NCI-H2171 treated with DMSO at 0.1 percent for 48 hours (cell line): ENCODE results near the gene CELA1.
"Not testable (repeated sequence)": the region's sequence is repeated elsewhere in the genome, so short reads cannot be mapped to it uniquely, and the experiment has no call there.

Experiments used
- DNase-seq: peaks from one replicate; lab custom pipeline; 2025; lab: John Stamatoyannopoulos, UW

CELA1 gene

DNA sequence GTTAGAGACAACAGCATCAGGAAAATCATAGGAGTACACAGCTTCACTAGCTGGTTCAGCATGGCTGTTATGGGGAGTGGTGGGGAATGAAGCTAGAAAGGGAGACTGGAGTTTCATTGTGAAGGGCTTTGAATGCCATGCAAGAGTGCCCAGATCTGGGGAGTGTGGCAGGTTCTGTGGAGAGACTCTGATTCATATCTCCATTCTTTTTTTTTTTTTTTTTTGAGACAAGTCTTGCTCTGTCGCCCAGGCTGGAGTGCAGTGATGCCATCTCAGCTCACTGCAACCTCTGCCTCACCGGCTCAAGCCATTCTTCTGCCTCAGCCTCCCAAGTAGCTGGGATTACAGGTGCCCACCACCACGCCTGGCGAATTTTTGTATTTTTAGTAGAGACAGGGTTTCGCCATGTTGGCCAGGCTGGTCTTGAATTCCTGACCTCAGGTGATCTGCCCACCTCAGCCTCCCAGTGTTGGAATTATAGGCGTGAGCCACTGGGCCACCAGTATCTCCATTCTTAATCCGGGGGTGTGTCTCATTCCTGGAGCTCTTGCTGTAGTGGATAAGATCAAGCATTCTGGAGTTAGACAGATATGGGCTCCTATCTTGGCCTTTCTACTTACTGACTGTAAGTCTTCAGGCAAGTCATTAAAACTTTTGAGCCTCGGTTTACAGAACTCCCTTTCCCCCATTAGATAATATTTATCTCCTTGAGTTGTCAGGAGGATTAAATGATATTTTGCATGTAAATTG, 28.2 kb downstream of the CELA1 start:
- DNase-seq, result not testable (repeated sequence)

DNA sequence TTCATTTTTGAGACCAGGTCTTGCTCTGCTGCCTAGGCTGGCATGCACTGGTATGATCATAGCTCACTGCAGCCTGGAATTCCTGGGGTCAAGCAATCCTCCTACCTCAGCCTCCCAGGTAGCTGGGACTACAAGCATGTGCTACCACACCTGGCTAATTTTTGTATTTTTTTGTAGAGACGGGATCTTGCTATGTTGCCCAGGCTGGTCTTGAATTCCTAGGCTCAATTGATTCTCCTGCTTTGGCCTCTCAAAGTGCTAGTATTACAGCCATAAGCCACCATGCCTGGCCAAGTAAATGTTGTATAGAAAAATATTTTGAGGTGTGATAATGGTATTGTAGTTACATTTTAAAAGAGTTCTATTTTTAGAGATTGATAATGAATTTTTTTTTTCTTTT, 35.1 kb downstream of the CELA1 start:
- no peak for DNase-seq

DNA sequence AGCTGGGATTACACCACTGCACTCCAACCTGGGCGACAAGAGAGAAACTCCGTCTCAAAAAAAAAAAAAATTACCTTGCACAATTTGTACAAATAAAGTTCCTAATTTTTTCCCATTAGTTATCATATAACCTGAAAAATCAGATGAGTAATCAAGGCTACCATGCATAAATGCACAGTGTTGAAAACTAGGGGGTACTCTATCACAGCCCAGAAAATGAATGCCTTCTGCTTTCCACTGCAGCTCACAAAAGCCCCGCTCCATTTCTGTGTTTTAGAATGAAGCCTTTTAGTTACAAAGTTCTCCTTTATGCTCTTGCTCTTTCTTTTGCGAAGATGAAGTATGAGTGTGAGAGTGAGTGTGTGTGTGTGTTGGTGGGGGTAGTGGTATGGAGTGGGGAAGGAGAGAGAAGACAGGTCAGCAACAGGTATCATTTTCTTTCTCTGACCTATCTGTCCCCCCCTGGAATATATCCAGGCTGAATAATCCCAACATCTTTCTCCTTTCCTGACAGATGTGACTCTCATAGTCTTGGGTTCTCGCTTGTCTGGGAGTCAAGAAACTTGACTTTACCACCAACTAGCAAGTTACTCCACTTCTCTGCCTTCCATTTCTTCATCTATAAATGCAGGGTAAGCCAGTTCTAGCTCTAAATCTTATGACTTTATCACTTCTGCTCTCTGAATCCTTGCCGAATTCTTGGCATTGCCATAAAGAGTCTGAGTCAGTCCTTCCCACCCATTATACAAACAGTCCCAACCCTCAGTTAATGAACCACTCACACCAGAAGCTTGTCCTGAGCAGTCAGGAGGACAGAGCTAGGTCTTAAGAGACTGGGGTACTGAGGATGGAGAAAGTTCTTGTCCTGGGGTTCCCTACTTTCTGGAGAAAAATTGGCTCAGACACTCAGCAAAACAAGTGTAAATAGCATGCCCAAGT, 38.6 kb downstream of the CELA1 start:
- no peak for DNase-seq

DNA sequence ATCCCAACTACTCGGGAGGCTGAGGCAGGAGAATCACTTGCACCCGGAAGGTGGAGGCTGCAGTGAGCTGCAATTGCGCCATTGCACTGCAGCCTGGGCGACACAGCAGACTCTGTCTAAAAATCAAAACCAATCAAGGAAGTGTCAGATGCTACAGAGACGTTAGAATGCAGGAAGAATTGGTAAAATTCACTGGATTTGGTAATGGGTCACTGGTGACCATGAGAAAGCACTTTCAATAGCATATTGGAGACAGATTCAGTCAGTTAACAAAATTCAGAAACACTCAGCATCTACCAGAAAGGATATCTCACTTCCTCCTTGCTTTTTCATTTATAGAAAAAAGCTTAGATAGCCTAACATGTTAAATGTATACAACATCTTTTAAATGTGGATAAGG, 40.0 kb downstream of the CELA1 start:
- DNase-seq, result no peak

- not testable (repeated sequence) for DNase-seq
Measured at GRCh38 chr12:51300768-51301167, 45.7 kb downstream of the CELA1 start.

GRCh38 chr12:51295651-51296050, 50.8 kb downstream of the CELA1 start:
- no peak for DNase-seq

DNA sequence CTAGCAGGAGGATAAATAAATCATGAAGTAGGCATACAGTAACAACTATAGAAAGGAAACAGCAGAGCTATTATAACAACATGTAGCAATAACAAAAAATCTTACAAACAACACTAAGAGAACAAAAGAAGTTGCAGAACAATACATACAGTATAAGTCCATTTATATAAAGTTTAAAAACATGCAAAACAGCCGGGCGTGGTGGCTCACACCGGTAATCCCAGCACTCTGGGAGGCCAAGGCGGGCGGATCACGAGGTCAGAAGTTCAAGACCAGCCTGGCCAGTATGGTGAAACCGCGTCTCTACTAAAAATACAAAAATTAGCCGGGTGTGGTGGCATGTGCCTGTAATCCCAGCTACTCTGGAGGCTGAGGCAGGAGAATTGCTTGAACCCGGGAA, 52.4 kb downstream of the CELA1 start:
- not testable (repeated sequence) for DNase-seq

- no peak for DNase-seq
Measured at GRCh38 chr12:51293696-51294095, 52.8 kb downstream of the CELA1 start.

- not testable (repeated sequence) for DNase-seq
Measured at GRCh38 chr12:51291603-51292513, 54.6 kb downstream of the CELA1 start.

DNA sequence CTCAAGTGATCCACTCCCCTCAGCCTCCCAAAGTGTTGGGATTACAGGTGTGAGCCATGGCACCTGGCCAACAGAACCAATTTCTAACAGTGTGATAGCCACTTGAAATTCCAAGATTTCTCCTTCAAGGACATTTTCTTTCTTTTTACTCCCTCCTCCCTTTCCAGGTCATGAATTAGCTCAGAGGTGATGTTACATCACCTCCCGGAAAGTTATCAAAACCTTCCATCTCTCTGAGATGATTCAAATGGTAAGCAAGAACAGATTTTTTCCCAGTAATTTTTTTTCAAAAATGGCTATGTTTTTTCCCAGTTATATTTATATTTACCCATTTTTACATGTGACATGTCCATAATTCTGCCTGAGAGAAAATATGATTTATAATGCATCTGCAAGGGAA, 60.6 kb downstream of the CELA1 start:
- DNase-seq, result no peak

DNA sequence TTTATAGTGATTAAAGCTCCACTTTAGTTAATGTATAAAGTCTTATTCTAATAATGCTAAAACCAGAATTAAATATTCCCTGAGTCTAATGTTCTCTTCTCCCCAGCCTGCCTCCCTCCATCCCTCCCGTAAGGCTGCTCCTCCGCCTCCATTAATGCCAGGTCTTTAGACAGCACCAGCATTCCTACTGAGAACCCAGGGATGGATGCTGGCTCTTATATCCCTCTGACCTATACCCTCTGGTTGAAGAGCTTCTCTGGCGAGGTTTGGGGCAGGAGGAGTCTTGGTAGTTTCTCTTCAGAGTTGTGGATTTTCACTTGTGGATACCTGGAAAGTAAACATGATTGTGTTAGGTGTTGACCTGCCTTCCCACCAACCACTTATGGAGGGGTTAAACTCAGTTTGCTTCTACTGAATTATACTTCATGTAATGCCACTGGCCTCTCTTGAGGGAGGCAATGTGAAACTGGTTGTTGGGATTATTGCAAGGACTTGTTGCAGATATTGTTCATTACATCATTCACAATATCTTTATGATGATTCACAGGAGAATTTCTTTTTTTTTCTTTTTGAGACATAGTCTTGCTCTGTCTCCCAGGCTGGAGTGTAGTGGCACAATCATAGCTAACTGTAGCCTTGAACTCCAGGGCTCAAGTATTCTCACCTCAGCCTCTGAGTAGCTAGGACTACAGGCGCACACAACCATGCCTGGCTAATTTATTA, 65.1 kb downstream of the CELA1 start:
- no peak for DNase-seq
